HG02588 (cell line): ENCODE measurements around the gene SMAD5.
A peak's percentile ranks its signal among the peaks of the same experiment; 100 is the strongest.

Source experiments
- ATAC-seq: cut with Tn5 transposase; IDR thresholded peaks from one replicate; pipeline ENCODE4 v1.9.1; 2021; ENCODE audit warnings: mild to moderate bottlenecking, moderate library complexity; ENCODE audit not compliant: unreplicated experiment

SMAD5 gene

GRCh38 chr5:136153581-136154236, 21.1 kb downstream of the SMAD5 start:
- no peak for ATAC-seq

DNA sequence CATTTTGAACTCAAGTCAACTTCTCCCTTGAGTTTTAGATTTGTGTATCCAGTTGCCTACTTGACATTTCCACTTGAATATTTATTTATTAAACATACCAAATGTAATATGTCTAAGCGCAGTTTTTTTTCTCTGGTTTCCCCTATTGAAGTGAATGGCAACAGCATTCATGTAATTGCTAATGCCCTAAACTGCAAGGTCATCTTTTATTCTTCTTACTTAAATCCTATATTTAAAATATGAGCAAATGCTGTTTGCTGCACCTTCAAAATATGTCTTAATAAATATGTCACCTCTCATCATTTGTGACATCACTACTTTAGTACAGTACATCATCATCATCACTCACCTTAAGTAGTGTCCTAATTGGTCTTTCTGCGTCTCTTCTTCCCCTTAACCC, 22.4 kb downstream of the SMAD5 start:
- ATAC-seq = no peak

DNA sequence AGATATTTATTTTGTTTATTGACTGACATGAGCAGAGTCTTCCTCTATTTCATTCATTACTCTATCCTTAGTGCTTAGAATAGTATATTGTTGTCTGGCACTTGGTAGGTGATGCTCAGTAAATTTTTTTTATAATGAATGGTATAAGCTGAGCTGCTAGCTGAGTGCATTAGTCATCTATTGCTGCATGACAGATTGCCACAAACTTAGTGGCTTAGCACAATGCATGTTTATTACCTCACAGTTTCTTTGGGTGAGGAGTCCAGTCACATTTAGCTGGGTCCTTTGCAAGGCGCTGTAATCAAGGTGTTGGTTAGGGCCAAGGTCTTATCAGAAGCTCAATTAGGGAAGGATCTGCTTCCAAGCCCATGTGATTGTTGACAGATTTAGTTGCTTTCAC, 23.1 kb downstream of the SMAD5 start:
- ATAC-seq = no peak

DNA sequence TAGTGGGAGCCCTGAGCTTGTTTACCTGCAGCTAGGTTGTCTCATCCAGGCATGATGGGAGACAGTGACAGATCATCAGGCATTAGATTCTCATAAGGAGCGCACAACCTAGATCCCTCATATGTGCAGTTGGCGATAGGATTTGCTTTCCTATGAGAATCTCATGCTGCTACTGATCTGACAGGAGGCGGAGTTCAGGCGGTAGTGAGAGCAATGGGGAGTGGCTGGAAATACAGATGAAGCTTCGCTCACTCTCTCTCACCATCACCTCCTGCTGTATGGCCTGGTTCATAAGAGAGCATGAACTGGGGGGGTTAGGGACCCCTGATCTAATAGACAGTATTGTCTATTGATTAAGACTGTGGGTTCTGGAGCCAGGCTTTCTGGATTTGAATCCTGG, 24.9 kb downstream of the SMAD5 start:
- ATAC-seq = no peak

DNA sequence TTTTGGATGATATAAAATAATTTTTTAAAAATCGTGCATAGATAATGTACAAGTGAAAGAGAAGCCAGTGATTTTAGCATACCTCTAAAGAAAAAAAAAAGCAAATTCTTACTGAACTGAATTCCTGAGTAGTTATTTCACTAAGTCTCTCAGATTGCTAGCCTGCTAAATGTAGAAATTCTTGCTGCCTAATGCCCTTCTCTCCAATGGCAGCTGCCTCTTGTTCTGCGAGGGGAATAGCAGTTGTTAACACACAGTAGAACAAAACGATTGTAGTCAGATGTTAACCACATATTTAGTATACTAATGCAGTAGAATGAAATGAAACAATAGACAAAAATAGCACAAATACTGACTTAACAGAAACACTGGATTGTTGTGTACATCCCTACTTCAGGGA, 26.8 kb downstream of the SMAD5 start:
- ATAC-seq = no peak

GRCh38 chr5:136162008-136162407, 29.4 kb downstream of the SMAD5 start:
- ATAC-seq = no peak

DNA sequence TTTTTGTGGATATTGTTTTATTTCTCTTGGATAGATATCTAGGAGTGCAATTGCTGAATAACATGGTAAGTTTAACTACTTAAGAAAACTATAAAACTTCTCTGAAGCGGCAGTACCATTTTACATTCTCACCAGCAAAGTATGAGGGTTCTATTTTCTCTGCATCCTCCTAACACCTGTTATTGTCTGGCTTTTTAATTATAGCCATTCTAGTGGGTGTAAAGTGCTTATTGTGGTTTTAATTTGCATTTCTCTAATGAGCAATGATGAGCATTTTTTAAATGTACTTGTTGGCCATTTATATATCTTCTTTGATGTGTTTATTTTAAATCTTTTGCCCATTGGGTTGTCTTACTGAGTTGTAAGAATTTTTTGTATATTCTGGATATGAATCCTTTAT, 31.6 kb downstream of the SMAD5 start:
- ATAC-seq = peak; percentile 63

DNA sequence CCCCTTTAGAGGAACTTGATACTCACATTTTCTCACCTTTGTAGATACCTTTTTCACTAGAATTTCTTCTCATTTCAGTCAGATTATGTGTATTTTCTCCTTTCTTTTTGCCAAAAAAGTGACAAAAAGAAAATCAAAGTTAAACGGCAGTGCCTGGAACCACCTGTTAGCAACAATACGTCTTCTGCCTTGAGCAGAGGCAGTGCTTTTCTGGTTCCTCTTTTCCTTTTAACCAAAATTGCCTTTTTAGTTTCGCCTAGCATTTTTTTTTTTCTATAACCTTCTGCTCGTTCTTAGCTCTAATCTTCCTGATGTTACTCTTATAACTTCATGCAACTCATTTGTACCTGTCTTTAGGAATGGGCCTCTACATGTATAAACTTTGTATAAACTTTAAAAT, 34.3 kb downstream of the SMAD5 start:
- peak; percentile 58 for ATAC-seq

- no peak for ATAC-seq
Measured at GRCh38 chr5:136169218-136169617, 36.6 kb downstream of the SMAD5 start.

- peak; percentile 57 for ATAC-seq
Measured at GRCh38 chr5:136174021-136174659, 41.5 kb downstream of the SMAD5 start.

DNA sequence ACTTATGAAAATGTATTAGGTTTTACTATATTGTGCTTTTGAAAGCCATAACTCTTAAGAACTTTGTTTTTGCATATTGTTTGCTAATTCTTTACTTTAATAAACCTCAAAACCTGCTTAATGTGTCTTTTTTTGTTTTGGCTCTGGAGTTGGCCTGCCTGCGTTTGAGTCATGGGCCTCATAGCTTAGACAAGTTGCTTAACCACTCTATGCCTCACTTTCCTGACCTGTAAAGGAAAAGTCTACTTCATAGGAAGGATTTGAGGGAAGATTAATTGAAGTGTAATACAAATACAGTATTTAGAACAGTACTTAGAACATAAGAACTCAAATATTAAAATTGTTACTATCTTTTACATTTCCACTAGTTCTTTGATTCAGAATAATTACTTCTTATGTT, 50.0 kb downstream of the SMAD5 start:
- no peak for ATAC-seq

DNA sequence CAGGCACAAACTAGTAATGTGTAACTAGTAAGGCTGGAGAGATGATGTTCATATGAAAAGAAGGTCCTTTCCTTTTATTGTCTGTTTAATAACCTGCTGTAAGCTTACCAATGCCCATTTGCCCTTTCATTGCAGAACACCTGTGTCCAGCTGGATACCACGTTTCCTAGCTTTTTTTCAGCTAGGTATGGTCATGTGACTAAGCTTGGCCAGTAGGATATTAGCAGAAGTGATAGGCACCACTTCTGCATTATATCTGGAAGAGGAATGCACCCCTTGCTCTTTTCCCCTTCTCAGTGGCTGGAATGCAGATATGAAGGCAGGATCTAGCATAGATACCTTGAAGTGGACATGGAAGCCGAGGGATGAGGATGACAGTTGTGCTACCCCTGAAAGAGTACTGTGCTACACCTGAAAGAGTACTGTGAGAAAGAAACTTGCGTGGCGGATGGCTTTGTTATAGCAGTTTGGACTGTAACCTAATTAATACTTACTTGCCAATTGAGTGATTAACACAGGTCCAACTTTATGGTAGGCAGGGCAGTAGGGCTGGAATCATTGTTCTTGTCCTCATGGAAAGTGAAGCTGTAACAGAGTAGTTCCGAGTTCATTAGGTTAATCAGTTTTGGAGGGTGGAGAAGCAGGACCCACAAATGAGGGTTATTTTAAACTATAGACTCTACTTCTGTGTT, 53.5 kb downstream of the SMAD5 start:
- no peak for ATAC-seq

DNA sequence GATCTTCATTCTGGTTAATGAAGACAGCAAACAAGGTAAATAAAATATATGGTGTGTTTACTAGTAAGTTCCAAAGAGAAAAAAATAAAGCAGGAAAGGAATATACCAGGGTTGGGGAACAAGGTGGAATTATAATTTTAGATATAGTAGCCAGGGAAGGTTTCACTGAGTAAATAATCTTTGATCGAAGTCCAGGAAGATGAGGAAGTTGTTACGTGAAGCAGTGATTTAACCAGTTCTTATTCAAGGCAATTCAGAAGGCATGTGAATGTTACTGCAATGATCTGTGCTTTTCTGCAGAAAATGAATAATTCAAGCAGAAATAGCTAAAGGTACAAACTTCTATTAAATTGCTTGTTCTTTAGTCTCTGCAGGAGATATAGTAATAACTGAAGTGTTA, 54.2 kb downstream of the SMAD5 start:
- no peak for ATAC-seq

DNA sequence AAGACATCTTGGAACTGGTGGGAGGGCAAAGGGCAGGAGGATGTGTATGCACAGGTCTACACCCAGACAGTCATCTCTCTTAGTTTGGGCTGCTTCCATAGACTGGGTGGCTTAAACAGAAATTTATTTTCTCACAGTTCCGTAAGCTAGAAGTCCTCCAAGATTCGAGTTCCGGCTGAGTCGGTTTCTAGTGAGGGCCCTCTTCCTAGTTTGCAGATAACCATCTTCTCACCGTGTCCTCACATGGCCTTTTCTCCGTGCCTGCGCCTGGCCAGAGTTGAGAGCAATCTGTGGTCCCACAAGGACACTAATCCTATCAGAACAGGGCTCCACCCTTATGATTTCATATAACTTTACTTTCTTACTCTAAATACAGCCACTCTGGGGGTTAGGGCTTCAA, 56.2 kb downstream of the SMAD5 start:
- no peak for ATAC-seq

DNA sequence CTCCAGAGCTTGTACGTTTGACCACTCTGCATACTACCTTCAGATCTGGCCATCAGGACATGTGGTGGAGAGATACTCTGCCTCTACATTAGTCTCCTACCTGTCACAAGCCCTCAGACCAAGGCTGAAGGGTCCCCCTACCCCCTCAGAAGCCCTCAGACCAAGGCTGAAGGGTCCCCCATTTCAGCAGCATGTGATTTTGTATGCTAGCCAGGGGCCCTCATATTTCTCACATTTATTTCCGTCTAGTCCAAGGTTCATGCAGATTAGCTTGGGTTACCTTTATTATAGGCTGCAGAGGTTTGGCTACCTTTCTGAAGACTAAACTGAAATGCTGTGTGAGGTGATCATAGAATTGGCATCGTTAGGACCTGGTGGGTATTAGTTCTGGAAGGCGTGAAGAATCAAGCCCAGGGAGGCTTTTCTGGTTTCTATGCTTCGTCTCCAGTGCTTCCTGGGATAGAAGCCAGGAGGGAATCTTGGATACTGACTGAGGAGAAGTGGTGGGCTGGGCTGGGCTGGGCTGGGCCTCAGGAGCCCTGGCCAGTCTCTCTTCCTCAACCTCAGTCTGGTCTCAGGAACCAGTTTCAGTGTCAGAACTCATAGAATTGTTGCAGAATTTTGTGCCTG, 57.6 kb downstream of the SMAD5 start:
- ATAC-seq = no peak

- no peak for ATAC-seq
Measured at GRCh38 chr5:136190904-136191303, 58.3 kb downstream of the SMAD5 start.

- no peak for ATAC-seq
Measured at GRCh38 chr5:136191304-136192014, 58.8 kb downstream of the SMAD5 start.

GRCh38 chr5:136192015-136192525, 59.4 kb downstream of the SMAD5 start:
- no peak for ATAC-seq

- ATAC-seq = no peak
Measured at GRCh38 chr5:136192526-136193321, 60.1 kb downstream of the SMAD5 start, which contains the start of gene SMIM32. TSS of gene SMIM32 (minus strand) at chr5:136193162. CDS start at chr5:136192524, 638 bp downstream.

DNA sequence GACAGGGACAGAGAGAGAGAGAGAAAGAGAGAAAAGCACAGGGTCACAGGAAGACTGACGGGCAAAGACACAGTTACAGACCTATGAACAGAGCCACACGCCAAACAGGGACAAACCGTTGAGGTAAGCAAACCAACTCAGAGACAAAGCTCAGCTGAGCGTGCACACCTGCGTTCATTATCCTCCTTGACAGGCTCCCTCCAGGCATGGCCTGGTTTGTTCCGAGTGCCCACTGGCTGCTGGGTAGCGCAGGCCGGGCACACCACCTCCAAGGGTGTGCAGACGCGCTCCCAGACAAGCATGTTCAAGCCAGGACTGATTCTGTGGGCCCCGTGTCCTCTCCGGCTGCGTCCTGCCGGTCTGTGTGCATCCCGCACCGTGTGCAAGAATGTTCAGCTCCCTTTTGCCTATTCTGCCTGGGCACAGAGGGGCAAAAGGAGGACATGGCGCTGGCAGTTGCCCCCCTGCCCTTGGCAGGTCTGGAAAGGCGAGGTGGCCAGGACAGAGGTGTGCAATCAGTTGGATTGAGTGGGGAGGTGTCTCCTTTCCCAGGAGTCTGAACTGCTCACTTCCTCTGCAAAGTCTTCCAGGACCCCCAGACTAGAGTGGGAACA, 60.8 kb downstream of the SMAD5 start:
- ATAC-seq = no peak
